A549 (cell line): Measurements from ENCODE around the gene PRKAG2.

Source experiments
- BHLHE40 ChIP-seq: IDR thresholded peaks from 2 replicates; pipeline ENCODE4 v1.6.1; 2012; ENCODE audit warnings: low read depth, low read length, inconsistent platforms
- EHMT2 ChIP-seq: fragments of 200-600 bp; sonication (generic); IDR thresholded peaks from 2 replicates; pipeline ENCODE4 v1.6.1; 2016; ENCODE audit warnings: antibody characterized with exemption, low read depth, mild to moderate bottlenecking, moderate library complexity
- EP300 ChIP-seq, 2 experiments: fragments of >200 bp; sonication (Bioruptor Twin); formaldehyde crosslinking; IDR thresholded peaks; 2 replicates in 1 of 2; 3 replicates in 1 of 2; pipeline ENCODE4 v1.6.1; 2016 to 2017
- HDAC2 ChIP-seq: fragments of 200-600 bp; sonication (generic); IDR thresholded peaks from 2 replicates; pipeline ENCODE4 v1.6.1; 2016
- MAFK ChIP-seq: fragments of 450-650 bp; IDR thresholded peaks from 2 replicates; pipeline ENCODE4 v1.6.1; 2014; ENCODE audit not compliant: partially characterized antibody
- MYC ChIP-seq: IDR thresholded peaks from 2 replicates; pipeline ENCODE4 v1.6.1; 2012; ENCODE audit warnings: mild to moderate bottlenecking, inconsistent platforms, low read length, improper control_type of control experiment, borderline replicate concordance
- POLR2A ChIP-seq: IDR thresholded peaks from 2 replicates; pipeline ENCODE4 v1.6.1; 2012; ENCODE audit warnings: mild to moderate bottlenecking, low read length
- RAD21 ChIP-seq, 2 experiments: fragments of >200 bp in 1 of 2; sonication (Bioruptor Twin) in 1 of 2; formaldehyde crosslinking in 1 of 2; IDR thresholded peaks in 1 of 2; conservative IDR thresholded peaks in 1 of 2; 2 replicates in 1 of 2; 3 replicates in 1 of 2; pipeline ENCODE4 v1.6.1; 2012 to 2018; ENCODE audit warnings: inconsistent platforms in 1 of 2
- RNF2 ChIP-seq: fragments of 200-600 bp; sonication (generic); IDR thresholded peaks from 2 replicates; pipeline ENCODE4 v1.6.1; 2016; ENCODE audit warnings: low read depth, mild to moderate bottlenecking, antibody characterized with exemption, moderate library complexity, borderline replicate concordance
- SREBF2 ChIP-seq: fragments of 450-650 bp; IDR thresholded peaks from 2 replicates; pipeline ENCODE4 v1.6.1; 2014; ENCODE audit warnings: mild to moderate bottlenecking, moderate library complexity
- ZFP36 ChIP-seq: fragments of 450-650 bp; IDR thresholded peaks from 2 replicates; pipeline ENCODE4 v1.6.1; 2014; ENCODE audit warnings: borderline replicate concordance; ENCODE audit not compliant: partially characterized antibody
- TF ChIP-seq, protein P1 (sequence below): fragments of >200 bp; sonication (Bioruptor Twin); formaldehyde crosslinking; IDR thresholded peaks from 3 replicates; pipeline ENCODE4 v1.5.1; 2016
- TF ChIP-seq, protein P2 (sequence below): fragments of >200 bp; sonication (Bioruptor Twin); formaldehyde crosslinking; IDR thresholded peaks from 3 replicates; pipeline ENCODE4 v1.6.1; 2016

DNA sequence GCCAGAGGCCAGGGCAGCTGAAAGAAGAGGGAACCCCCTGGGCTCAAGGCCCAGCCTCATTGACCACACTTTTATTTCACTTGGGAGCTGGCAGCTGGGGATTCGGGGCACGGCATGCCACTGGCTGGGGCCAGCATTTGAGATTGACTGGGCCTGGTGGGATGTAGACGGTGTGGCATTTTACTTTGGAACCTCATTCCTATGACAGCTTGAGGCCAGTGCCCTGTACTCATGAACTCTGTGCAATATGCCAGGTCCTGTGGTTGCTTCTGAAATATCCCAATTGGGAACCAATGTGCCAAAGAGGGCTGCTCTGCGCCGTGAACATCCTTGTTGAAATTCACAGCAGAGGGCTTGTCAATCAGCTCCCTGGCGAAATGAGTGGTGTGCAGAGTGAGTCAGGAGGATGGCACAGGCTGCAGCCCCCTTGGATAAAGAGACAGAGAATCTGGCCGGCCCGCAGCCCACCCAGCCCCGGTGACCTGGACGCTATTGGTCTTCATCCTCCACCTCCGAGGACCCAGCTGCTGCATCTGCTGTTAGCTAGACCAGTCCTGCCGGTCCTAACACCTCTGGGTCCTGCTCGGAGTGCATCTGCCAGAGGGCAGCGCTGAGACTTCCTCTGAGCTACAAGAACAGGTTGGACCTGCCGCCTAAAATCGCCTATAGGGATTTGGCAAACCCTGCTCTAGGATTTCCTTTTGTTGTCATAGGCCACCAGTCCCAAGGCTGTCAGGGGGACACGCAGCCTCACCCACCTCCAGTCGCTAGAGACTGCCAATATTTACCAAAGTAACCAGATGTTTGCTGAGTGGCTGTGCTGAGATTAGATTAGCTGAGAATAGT is 58.0 kb downstream of the PRKAG2 start:
- TF ChIP-seq, protein P1, sequence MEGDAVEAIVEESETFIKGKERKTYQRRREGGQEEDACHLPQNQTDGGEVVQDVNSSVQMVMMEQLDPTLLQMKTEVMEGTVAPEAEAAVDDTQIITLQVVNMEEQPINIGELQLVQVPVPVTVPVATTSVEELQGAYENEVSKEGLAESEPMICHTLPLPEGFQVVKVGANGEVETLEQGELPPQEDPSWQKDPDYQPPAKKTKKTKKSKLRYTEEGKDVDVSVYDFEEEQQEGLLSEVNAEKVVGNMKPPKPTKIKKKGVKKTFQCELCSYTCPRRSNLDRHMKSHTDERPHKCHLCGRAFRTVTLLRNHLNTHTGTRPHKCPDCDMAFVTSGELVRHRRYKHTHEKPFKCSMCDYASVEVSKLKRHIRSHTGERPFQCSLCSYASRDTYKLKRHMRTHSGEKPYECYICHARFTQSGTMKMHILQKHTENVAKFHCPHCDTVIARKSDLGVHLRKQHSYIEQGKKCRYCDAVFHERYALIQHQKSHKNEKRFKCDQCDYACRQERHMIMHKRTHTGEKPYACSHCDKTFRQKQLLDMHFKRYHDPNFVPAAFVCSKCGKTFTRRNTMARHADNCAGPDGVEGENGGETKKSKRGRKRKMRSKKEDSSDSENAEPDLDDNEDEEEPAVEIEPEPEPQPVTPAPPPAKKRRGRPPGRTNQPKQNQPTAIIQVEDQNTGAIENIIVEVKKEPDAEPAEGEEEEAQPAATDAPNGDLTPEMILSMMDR: no peak
- no peak for TF ChIP-seq MAFK
- no peak for TF ChIP-seq ZFP36
- TF ChIP-seq RNF2: no peak
- TF ChIP-seq, protein P2, sequence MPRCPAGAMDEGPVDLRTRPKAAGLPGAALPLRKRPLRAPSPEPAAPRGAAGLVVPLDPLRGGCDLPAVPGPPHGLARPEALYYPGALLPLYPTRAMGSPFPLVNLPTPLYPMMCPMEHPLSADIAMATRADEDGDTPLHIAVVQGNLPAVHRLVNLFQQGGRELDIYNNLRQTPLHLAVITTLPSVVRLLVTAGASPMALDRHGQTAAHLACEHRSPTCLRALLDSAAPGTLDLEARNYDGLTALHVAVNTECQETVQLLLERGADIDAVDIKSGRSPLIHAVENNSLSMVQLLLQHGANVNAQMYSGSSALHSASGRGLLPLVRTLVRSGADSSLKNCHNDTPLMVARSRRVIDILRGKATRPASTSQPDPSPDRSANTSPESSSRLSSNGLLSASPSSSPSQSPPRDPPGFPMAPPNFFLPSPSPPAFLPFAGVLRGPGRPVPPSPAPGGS: no peak
- no peak for TF ChIP-seq EHMT2
- no peak for TF ChIP-seq HDAC2
- no peak for TF ChIP-seq POLR2A
- TF ChIP-seq BHLHE40: no peak
- TF ChIP-seq SREBF2: no peak
- TF ChIP-seq EP300 (IDR thresholded peaks at IDR 0.05): no peak
- TF ChIP-seq RAD21 (conservative IDR thresholded peaks at IDR 0.05 in 1 of 2, IDR thresholded peaks at IDR 0.05 in 1 of 2): no peak
- TF ChIP-seq MYC: no peak
